Measurements from ENCODE around the gene NYNRIN.
"Not testable (repeated sequence)": the region's sequence is repeated elsewhere in the genome, so short reads cannot be mapped to it uniquely, and the experiment has no call there.

Gene NYNRIN

GRCh38 chr14:24398653-24399446 lies at the start of gene NYNRIN:
Gene NYNRIN, plus strand, starts transcription at chr14:24399003. Its CDS starts 244 bp downstream, at chr14:24399247.
- peak in 8 of 56 donors; percentile 12 to 72 (median 30) for DNase-seq

- no peak for DNase-seq
These were observed 49.1 kb upstream of the NYNRIN start for GRCh38 chr14:24349742-24350141.

GRCh38 chr14:24351517-24351916 lies 47.3 kb upstream of the NYNRIN start:
- DNase-seq: no peak

GRCh38 chr14:24353559-24354481 lies 45.0 kb upstream of the NYNRIN start:
- no peak for DNase-seq

GRCh38 chr14:24354482-24354825 lies 44.3 kb upstream of the NYNRIN start:
- not testable (repeated sequence) for DNase-seq

- DNase-seq: no peak
These were observed 43.8 kb upstream of the NYNRIN start for GRCh38 chr14:24355009-24355408.

- DNase-seq: no peak
These were observed 42.6 kb upstream of the NYNRIN start for GRCh38 chr14:24356208-24356607.

GRCh38 chr14:24360281-24360680 lies 38.5 kb upstream of the NYNRIN start:
- no peak for DNase-seq

GRCh38 chr14:24361326-24361725 lies 37.5 kb upstream of the NYNRIN start:
- peak in 1 of 56 donors; percentile 23 for DNase-seq

GRCh38 chr14:24362241-24362960 lies 36.4 kb upstream of the NYNRIN start:
- no peak for DNase-seq

- no peak for DNase-seq
These were observed 35.4 kb upstream of the NYNRIN start for GRCh38 chr14:24363401-24363800.

- no peak for DNase-seq
These were observed 34.0 kb upstream of the NYNRIN start for GRCh38 chr14:24364841-24365240.

GRCh38 chr14:24365600-24366412 lies 33.0 kb upstream of the NYNRIN start:
- peak in 32 of 56 donors; percentile 4 to 75 (median 29) for DNase-seq

- DNase-seq: no peak
These were observed 32.4 kb upstream of the NYNRIN start for GRCh38 chr14:24366413-24366720.

- peak in 33 of 56 donors; percentile 4 to 69 (median 39) for DNase-seq
These were observed 31.9 kb upstream of the NYNRIN start for GRCh38 chr14:24366721-24367513.

GRCh38 chr14:24367514-24368211 lies 31.1 kb upstream of the NYNRIN start, which contains the start of gene NFATC4:
Gene NFATC4, plus strand, starts transcription at chr14:24368184. Its CDS starts 157 bp downstream, at chr14:24368341.
- DNase-seq: peak in 28 of 56 donors; percentile 5 to 77 (median 26)

GRCh38 chr14:24368212-24368561 lies 30.6 kb upstream of the NYNRIN start:
- peak in 1 of 56 donors; percentile 77 for DNase-seq

GRCh38 chr14:24368562-24369252 lies 30.1 kb upstream of the NYNRIN start:
- peak in 34 of 56 donors; percentile 5 to 83 (median 30) for DNase-seq

GRCh38 chr14:24369463-24369862 lies 29.3 kb upstream of the NYNRIN start:
- DNase-seq: no peak
